Astrocyte (in vitro differentiated cells and primary cell): ENCODE results near the gene USF3. TPM values are rescaled to one million over a fixed set of nuclear protein-coding genes. Genes with fewer than 3 reads are reported as not detected.

Experiments
- DNase-seq: peaks from one replicate; pipeline ENCODE4 v3.0.0-alpha.2; 2010; ENCODE audit warnings: low read depth
- FAIRE-seq: peaks from 2 replicates; lab custom pipeline; 2011; peaks lifted over from hg19 to GRCh38; lab: Jason Lieb, UNC
- H2AFZ ChIP-seq: 2 replicates; pipeline ENCODE4 v1.6.0; 2012; ENCODE audit warnings: low read depth, low read length, inconsistent platforms
- H3K27ac ChIP-seq: 2 replicates; pipeline ENCODE4 v1.5.1; 2011; ENCODE audit warnings: low read depth, low read length, inconsistent platforms
- H3K27me3 ChIP-seq: 2 replicates; pipeline ENCODE4 v1.6.0; 2011; ENCODE audit warnings: low read length, inconsistent platforms; ENCODE audit not compliant: insufficient read depth
- H3K36me3 ChIP-seq: 2 replicates; pipeline ENCODE4 v1.5.1; 2011; ENCODE audit warnings: low read length, inconsistent platforms; ENCODE audit not compliant: insufficient read depth
- H3K4me1 ChIP-seq: 2 replicates; pipeline ENCODE4 v1.5.1; 2011; ENCODE audit warnings: low read length, inconsistent platforms; ENCODE audit not compliant: insufficient read depth
- H3K4me2 ChIP-seq: 2 replicates; pipeline ENCODE4 v1.6.0; 2012; ENCODE audit warnings: low read length, inconsistent platforms
- H3K4me3 ChIP-seq: 2 replicates; pipeline ENCODE4 v1.5.1; 2011; ENCODE audit warnings: low read depth, mild to moderate bottlenecking, low read length, inconsistent platforms; ENCODE audit not compliant: insufficient read depth
- H3K79me2 ChIP-seq: 2 replicates; pipeline ENCODE4 v1.6.0; 2012; ENCODE audit warnings: mild to moderate bottlenecking, low read length, inconsistent platforms; ENCODE audit not compliant: insufficient read depth
- H3K9ac ChIP-seq: 2 replicates; pipeline ENCODE4 v1.6.0; 2012; ENCODE audit warnings: mild to moderate bottlenecking, low read length, inconsistent platforms
- H3K9me3 ChIP-seq: 2 replicates; pipeline ENCODE4 v1.5.1; 2012; ENCODE audit warnings: low read depth, mild to moderate bottlenecking, low read length, inconsistent platforms; ENCODE audit not compliant: insufficient read depth
- H4K20me1 ChIP-seq: 2 replicates; pipeline ENCODE4 v1.6.0; 2012; ENCODE audit warnings: low read length, inconsistent platforms; ENCODE audit not compliant: insufficient read depth
- H3K27ac Mint-ChIP-seq: one replicate; pipeline ENCODE4 v1.8.0; 2021; ENCODE audit warnings: mild to moderate bottlenecking, mixed read lengths; ENCODE audit not compliant: unreplicated experiment
- H3K27me3 Mint-ChIP-seq: one replicate; pipeline ENCODE4 v1.8.0; 2021; ENCODE audit warnings: low read depth, mixed read lengths; ENCODE audit not compliant: unreplicated experiment
- H3K36me3 Mint-ChIP-seq: one replicate; pipeline ENCODE4 v1.8.0; 2021; ENCODE audit warnings: low read depth, mixed read lengths; ENCODE audit not compliant: unreplicated experiment
- H3K4me1 Mint-ChIP-seq: one replicate; pipeline ENCODE4 v1.8.0; 2021; ENCODE audit warnings: low read depth, mixed read lengths; ENCODE audit not compliant: unreplicated experiment
- H3K4me3 Mint-ChIP-seq: one replicate; pipeline ENCODE4 v1.8.0; 2021; ENCODE audit warnings: mild to moderate bottlenecking, moderate library complexity, mixed read lengths; ENCODE audit not compliant: unreplicated experiment
- H3K9me3 Mint-ChIP-seq: one replicate; pipeline ENCODE4 v1.8.0; 2021; ENCODE audit warnings: mild to moderate bottlenecking, mixed read lengths; ENCODE audit not compliant: unreplicated experiment
- EZH2 ChIP-seq: IDR thresholded peaks from 2 replicates; pipeline ENCODE4 v1.6.1; 2012; ENCODE audit warnings: mild to moderate bottlenecking, low read length, inconsistent platforms; ENCODE audit not compliant: insufficient read depth
- total RNA-seq: library from RNA; stranded (reverse); gene quantifications from 2 replicates; pipeline ENCODE4 v1.2.1, GENCODE V29; 2021
- TF ChIP-seq, protein P1 (sequence below): IDR thresholded peaks from 2 replicates; pipeline ENCODE4 v1.5.1; 2011; ENCODE audit warnings: low read depth, mild to moderate bottlenecking, inconsistent platforms, low read length, moderate library complexity; ENCODE audit not compliant: insufficient read depth

USF3 gene
- total RNA-seq, 1 donor from 2014 or later = 11.8 TPM

DNA sequence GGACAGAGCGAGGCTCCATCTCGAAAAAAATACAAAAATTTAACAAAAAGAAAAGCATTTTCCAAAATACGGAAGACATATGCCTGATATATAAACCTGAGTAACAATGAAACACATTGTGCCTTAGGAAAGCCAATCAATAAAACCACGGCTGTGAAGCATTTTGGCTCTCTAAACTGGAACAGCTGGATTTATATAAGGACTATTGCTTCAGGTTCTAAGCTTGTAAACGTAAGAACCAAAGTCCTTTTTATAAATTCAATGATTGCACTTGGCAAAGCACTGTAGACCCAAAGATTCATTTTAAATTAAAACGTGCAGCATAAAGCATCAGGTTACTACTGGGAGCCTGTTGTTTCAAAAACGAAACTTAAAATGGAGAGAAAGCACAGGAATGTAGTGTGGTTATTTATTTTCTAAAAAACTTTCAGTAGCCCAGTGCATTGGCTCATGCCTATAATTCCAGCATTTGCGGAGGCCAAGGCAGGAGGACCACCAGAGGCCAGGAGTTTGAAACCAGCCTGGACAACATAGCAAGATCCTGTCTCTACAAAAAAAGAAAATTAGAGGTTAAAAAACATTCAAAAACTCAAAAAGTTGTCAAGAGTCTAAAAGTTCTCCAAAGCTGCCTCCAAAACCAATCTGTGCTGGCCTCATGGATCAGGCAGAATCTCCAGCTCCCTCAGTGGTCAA is 61.5 kb downstream of the USF3 start:
- H3K4me1 ChIP-seq = no peaks in the 10 kb centered on the region
- H3K9me3 ChIP-seq = no peaks in the 10 kb centered on the region
- no peaks in the 10 kb centered on the region for H3K27me3 ChIP-seq
- FAIRE-seq = no peak
- Mint-ChIP-seq H3K9me3 (no peaks in the 10 kb centered on the region), H3K27me3 (peaks cover 3% of the 10 kb centered on the region), H3K4me3 (no peak overlapping the region), H3K36me3 (no peaks in the 10 kb centered on the region), H3K4me1 (no peaks in the 10 kb centered on the region), H3K27ac (no peak overlapping the region)
- TF ChIP-seq EZH2 = no peak
- TF ChIP-seq, protein P1, sequence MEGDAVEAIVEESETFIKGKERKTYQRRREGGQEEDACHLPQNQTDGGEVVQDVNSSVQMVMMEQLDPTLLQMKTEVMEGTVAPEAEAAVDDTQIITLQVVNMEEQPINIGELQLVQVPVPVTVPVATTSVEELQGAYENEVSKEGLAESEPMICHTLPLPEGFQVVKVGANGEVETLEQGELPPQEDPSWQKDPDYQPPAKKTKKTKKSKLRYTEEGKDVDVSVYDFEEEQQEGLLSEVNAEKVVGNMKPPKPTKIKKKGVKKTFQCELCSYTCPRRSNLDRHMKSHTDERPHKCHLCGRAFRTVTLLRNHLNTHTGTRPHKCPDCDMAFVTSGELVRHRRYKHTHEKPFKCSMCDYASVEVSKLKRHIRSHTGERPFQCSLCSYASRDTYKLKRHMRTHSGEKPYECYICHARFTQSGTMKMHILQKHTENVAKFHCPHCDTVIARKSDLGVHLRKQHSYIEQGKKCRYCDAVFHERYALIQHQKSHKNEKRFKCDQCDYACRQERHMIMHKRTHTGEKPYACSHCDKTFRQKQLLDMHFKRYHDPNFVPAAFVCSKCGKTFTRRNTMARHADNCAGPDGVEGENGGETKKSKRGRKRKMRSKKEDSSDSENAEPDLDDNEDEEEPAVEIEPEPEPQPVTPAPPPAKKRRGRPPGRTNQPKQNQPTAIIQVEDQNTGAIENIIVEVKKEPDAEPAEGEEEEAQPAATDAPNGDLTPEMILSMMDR = no peak
- no peaks in the 10 kb centered on the region for H3K36me3 ChIP-seq
- H3K4me3 ChIP-seq = no peak overlapping the region
- no peak overlapping the region for H3K27ac ChIP-seq
- no peaks in the 10 kb centered on the region for H3K79me2 ChIP-seq
- H2AFZ ChIP-seq = no peak overlapping the region
- H3K4me2 ChIP-seq = no peak overlapping the region
- no peak for DNase-seq
- no peak overlapping the region for H3K9ac ChIP-seq
- no peaks in the 10 kb centered on the region for H4K20me1 ChIP-seq

DNA sequence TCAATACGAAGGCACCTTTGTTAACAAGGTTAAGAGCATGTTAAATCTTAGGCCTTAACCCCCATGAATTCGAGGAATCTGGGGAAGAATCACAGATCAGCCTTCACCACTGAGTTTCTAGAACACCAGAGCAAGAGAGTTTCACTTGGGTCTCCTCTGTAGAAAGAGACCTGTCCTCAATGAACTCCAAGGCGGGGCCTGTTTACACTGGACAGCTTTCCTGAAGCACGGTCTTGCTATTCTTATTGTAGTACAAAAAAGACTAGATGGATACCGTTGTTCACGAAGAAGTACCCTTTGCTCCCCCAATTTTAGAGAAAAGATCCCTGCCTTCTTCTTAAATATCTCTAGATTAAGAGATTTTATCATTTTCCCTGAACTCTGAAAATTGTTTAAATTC is 64.9 kb downstream of the USF3 start:
- no peak overlapping the region for H3K4me3 ChIP-seq
- H2AFZ ChIP-seq = no peak overlapping the region
- H3K27me3 ChIP-seq = no peaks in the 10 kb centered on the region
- no peak for TF ChIP-seq EZH2
- TF ChIP-seq, protein P1 = no peak
- H3K27me3 Mint-ChIP-seq = peaks cover 9% of the 10 kb centered on the region
- H3K9ac ChIP-seq = no peak overlapping the region
- H3K9me3 Mint-ChIP-seq = no peaks in the 10 kb centered on the region
- H3K4me3 Mint-ChIP-seq = no peak overlapping the region
- no peaks in the 10 kb centered on the region for H3K79me2 ChIP-seq
- no peaks in the 10 kb centered on the region for H4K20me1 ChIP-seq
- H3K9me3 ChIP-seq = no peaks in the 10 kb centered on the region
- H3K27ac ChIP-seq = no peak overlapping the region
- no peak overlapping the region for H3K4me2 ChIP-seq
- no peaks in the 10 kb centered on the region for H3K4me1 ChIP-seq
- DNase-seq (no peak), FAIRE-seq (no peak)
- no peaks in the 10 kb centered on the region for H3K36me3 ChIP-seq
- H3K27ac Mint-ChIP-seq = no peak overlapping the region
- no peaks in the 10 kb centered on the region for H3K36me3 Mint-ChIP-seq
- H3K4me1 Mint-ChIP-seq = peaks cover under 1% of the 10 kb centered on the region

DNA sequence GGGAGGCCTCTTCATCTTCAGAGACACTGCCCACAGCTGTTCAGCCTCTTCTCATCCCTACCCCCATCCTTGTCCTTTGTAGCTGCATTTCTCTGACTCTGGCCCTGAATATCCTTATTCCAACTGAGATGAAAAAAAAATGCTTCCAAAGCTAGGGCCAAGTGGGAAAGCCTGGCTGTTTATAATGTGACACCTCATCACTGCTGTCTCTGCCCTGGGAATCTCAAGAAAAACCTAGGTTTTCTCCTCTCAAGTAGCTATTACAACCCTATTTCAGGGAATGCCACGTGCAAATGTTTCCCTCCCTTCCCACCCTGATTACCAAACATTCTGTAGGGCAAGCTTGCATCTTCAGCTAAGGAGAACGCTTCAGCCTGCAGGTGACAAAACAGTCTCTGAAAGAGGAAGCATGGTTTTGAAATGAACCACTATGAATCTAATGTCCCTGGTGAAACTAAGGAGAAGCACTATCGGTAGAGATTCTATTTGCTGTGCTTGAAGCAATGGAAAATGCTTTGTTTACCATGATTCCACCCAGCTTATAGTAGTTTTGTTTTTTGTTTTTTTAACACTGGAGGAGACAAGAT is 65.4 kb downstream of the USF3 start:
- DNase-seq (no peak), FAIRE-seq (no peak)
- Mint-ChIP-seq H3K27me3 (peaks cover 10% of the 10 kb centered on the region), H3K36me3 (no peaks in the 10 kb centered on the region), H3K4me3 (no peak overlapping the region), H3K9me3 (no peaks in the 10 kb centered on the region), H3K27ac (no peak overlapping the region), H3K4me1 (peaks cover 3% of the 10 kb centered on the region)
- TF ChIP-seq, protein P1 = no peak
- TF ChIP-seq EZH2 = no peak
- Histone ChIP-seq H3K27me3 (no peaks in the 10 kb centered on the region), H3K4me2 (no peak overlapping the region), H3K9me3 (no peaks in the 10 kb centered on the region), H3K4me3 (no peak overlapping the region), H2AFZ (no peak overlapping the region), H3K27ac (no peak overlapping the region), H3K9ac (no peak overlapping the region), H3K36me3 (no peaks in the 10 kb centered on the region), H3K4me1 (peaks cover 3% of the 10 kb centered on the region), H3K79me2 (no peaks in the 10 kb centered on the region), H4K20me1 (no peaks in the 10 kb centered on the region)
